ENCODE data around the gene FERMT3. TPM values are rescaled to one million over a fixed set of nuclear protein-coding genes. Genes with fewer than 3 reads are reported as not detected.

The FERMT3 gene
- total and polyA plus RNA-seq, 2 of the 13 experiments (the other 11 are each of a cell fraction or from before 2014, with no cell fraction given), result 0.29 TPM; not detected in 1

DNA sequence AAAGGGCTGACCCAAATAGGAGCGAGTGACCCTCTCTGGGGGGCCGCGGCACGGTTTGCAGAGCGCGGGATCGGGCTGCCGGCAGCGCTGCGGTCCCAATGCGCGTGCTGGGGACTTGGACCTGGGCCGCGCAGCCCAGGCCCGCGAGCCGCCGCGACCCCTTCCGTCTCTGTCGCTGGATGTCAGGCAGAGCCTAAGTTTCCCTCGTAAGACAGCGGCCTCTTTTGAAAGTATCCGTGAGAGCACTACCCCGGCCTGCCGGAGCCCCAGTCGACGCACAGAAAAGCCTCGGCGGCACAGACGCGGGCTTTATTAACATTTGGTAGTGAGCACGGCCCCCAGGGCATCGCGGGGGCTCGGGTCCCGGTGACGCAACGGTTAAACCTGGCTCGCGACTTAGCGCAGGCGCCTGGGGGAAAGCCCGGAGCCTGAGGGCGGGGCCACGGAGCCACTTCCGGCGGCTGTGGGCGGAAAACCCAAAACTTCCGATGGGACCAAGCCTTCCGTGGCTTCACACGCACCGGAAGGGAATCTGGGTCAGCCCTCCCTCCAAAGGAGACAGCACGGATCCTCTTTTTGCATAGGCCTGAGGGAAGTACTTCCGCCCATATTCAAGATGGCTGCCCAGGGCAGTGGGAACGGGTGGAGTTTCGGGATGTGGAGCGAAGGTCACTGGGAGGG is 63.2 kb downstream of the FERMT3 start (continued):
- TF ChIP-seq RARG (CRISPR knock-in tag; IDR thresholded peaks at IDR 0.05; ENCODE audit: low read depth) (no peak), ZNF292 (CRISPR knock-in tag; IDR thresholded peaks at IDR 0.05; ENCODE audit: borderline replicate concordance, low read depth) (no peak), HNF1A (IDR thresholded peaks at IDR 0.05; ENCODE audit: low read depth) (peak; percentile 38; the same call in 1 of the 2 replicates), HNF1A (CRISPR knock-in tag; IDR thresholded peaks at IDR 0.05; ENCODE audit: borderline replicate concordance) (no peak; the same call in 1 of the 2 replicates), ZNF549 (CRISPR knock-in tag; IDR thresholded peaks at IDR 0.05) (no peak), HNF4A (CRISPR knock-in tag; IDR thresholded peaks at IDR 0.05) (peak; percentile 82; the same call in 1 of the 2 replicates), STAT6 (CRISPR knock-in tag; IDR thresholded peaks at IDR 0.05; ENCODE audit: borderline replicate concordance) (peak; percentile 96), BRCA1 (CRISPR knock-in tag; IDR thresholded peaks at IDR 0.05) (0 out of 2 replicates have a peak, but pooled peaks have one; percentile 28), MIER3 (CRISPR knock-in tag; IDR thresholded peaks at IDR 0.05; ENCODE audit: borderline replicate concordance) (no peak; the same call in 1 of the 2 replicates), TFDP1 (CRISPR knock-in tag; IDR thresholded peaks at IDR 0.05; ENCODE audit: borderline replicate concordance) (no peak), ZSCAN12 (CRISPR knock-in tag; IDR thresholded peaks at IDR 0.05) (no peak), GTF2F1 (IDR thresholded peaks at IDR 0.05; ENCODE audit: low read length) (no peak), HCFC1 (IDR thresholded peaks at IDR 0.05; ENCODE audit: low read depth, low read length) (peak; percentile 95), CCAR2 (optimal IDR thresholded peaks at IDR 0.05; ENCODE audit: low read depth, low read length) (no peak), ZNF788 (CRISPR knock-in tag; IDR thresholded peaks at IDR 0.05; ENCODE audit: borderline replicate concordance) (no peak; the same call in 1 of the 2 replicates), MATR3 (CRISPR knock-in tag; IDR thresholded peaks at IDR 0.05) (no peak)
- TF ChIP-seq, protein P1, sequence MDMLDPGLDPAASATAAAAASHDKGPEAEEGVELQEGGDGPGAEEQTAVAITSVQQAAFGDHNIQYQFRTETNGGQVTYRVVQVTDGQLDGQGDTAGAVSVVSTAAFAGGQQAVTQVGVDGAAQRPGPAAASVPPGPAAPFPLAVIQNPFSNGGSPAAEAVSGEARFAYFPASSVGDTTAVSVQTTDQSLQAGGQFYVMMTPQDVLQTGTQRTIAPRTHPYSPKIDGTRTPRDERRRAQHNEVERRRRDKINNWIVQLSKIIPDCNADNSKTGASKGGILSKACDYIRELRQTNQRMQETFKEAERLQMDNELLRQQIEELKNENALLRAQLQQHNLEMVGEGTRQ (IDR thresholded peaks at IDR 0.05; ENCODE audit: low read depth, low read length), result no peak
- TF ChIP-seq, protein P1 (CRISPR knock-in tag; IDR thresholded peaks at IDR 0.05; ENCODE audit: borderline replicate concordance), result peak; percentile 51; the same call in 1 of the 2 replicates
